Nephron progenitor cell (in vitro differentiated cells): Measurements from ENCODE around the gene SIL1.
A peak's percentile ranks its signal among the peaks of the same experiment; 100 is the strongest.
"Not testable (repeated sequence)": the region's sequence is repeated elsewhere in the genome, so short reads cannot be mapped to it uniquely, and the experiment has no call there.

ENCODE experiments used
- DNase-seq: peaks from one replicate; pipeline ENCODE4 v3.0.0; 2021
- H3K27ac Mint-ChIP-seq: 2 replicates; pipeline ENCODE4 v1.8.0; 2021; ENCODE audit warnings: mild to moderate bottlenecking, moderate library complexity, mixed read lengths
- H3K27me3 Mint-ChIP-seq: 2 replicates; pipeline ENCODE4 v1.8.0; 2021; ENCODE audit warnings: mild to moderate bottlenecking, low read depth, mixed read lengths; ENCODE audit not compliant: poor library complexity
- H3K36me3 Mint-ChIP-seq: 2 replicates; pipeline ENCODE4 v1.8.0; 2021; ENCODE audit warnings: low read depth, mixed read lengths
- H3K4me1 Mint-ChIP-seq: 2 replicates; pipeline ENCODE4 v1.8.0; 2021; ENCODE audit warnings: mixed read lengths
- H3K4me3 Mint-ChIP-seq: 2 replicates; pipeline ENCODE4 v1.8.0; 2021; ENCODE audit warnings: mild to moderate bottlenecking, moderate library complexity, mixed read lengths
- H3K9me3 Mint-ChIP-seq: 2 replicates; pipeline ENCODE4 v1.8.0; 2021; ENCODE audit warnings: mild to moderate bottlenecking, moderate library complexity, mixed read lengths
- TF ChIP-seq, protein P1 (sequence below): fragments of 200-600 bp; sonication (generic); IDR thresholded peaks from 2 replicates; pipeline ENCODE4 v1.5.0; 2021; ENCODE audit warnings: antibody characterized with exemption

Gene SIL1

DNA sequence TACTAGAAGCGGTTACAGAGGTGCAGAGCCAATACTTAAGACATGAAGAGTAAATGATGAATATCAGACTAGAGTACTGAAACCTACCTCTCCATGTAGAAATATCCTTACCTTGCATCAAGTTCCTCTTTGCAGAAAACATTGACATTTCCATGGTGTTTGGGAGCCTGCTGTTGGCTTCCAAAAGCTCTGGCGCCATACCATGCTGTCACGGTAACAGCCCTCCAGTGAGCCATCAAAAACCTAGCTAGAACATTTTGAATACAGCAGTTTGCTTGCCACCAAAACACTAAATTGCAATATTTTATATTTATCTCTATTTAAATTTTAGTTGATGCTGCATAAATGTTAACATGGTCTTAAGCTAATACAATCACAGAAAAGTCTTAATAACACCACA, 179.0 kb downstream of the SIL1 start:
- H3K27ac Mint-ChIP-seq, result no peak overlapping the region
- H3K9me3 Mint-ChIP-seq, result no peaks in the 10 kb centered on the region
- TF ChIP-seq, protein P1, sequence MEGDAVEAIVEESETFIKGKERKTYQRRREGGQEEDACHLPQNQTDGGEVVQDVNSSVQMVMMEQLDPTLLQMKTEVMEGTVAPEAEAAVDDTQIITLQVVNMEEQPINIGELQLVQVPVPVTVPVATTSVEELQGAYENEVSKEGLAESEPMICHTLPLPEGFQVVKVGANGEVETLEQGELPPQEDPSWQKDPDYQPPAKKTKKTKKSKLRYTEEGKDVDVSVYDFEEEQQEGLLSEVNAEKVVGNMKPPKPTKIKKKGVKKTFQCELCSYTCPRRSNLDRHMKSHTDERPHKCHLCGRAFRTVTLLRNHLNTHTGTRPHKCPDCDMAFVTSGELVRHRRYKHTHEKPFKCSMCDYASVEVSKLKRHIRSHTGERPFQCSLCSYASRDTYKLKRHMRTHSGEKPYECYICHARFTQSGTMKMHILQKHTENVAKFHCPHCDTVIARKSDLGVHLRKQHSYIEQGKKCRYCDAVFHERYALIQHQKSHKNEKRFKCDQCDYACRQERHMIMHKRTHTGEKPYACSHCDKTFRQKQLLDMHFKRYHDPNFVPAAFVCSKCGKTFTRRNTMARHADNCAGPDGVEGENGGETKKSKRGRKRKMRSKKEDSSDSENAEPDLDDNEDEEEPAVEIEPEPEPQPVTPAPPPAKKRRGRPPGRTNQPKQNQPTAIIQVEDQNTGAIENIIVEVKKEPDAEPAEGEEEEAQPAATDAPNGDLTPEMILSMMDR, result no peak
- H3K4me3 Mint-ChIP-seq, result no peak overlapping the region
- peaks cover 17% of the 10 kb centered on the region for H3K4me1 Mint-ChIP-seq
- DNase-seq, result no peak
- H3K27me3 Mint-ChIP-seq, result peaks cover 4% of the 10 kb centered on the region
- peaks cover 24% of the 10 kb centered on the region for H3K36me3 Mint-ChIP-seq

DNA sequence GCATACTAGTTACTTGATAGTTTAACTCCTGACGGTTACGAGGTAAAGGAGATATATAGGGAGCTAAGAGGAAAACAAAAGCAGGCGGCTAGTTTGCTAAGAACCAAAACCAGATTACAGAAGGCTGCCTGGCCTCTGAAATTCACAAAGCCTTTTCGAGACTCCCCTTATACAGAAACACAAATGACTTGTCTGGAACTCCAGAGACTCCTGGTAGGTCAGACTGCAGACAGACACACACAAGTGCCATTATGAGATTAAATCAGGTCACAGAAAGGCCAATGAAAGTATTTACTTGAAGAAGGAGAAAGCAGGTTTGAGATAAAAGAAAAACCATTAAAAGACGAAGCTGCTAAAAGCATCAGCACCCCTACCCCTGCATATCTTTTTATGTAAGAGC, 180.5 kb downstream of the SIL1 start:
- TF ChIP-seq, protein P1, result no peak
- Mint-ChIP-seq H3K4me3 (no peak overlapping the region), H3K9me3 (no peaks in the 10 kb centered on the region), H3K4me1 (peaks cover 24% of the 10 kb centered on the region), H3K36me3 (peaks cover 24% of the 10 kb centered on the region), H3K27me3 (no peaks in the 10 kb centered on the region), H3K27ac (no peak overlapping the region)
- no peak for DNase-seq

DNA sequence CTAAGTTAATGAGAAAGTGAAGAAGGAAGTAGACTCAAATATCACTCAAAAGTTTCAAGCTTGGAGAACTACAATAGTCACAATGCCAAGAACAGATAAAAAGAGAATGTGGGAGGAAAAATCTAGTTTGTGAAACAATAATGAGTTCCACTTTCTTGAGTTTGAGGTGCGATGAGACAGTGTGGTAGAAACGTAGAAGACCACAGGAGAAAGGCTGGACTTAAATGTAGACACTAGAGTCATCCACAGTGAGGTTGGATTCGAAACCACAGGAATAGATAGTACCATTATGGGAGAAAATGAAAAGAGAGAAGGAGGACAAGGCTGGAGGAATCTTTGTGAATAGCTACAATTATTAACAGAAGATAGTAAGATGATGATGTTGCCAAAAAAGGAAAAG, 182.0 kb downstream of the SIL1 start:
- peaks cover 29% of the 10 kb centered on the region for H3K36me3 Mint-ChIP-seq
- peaks cover 7% of the 10 kb centered on the region for H3K27me3 Mint-ChIP-seq
- no peaks in the 10 kb centered on the region for H3K9me3 Mint-ChIP-seq
- no peak for DNase-seq
- H3K4me3 Mint-ChIP-seq, result no peak overlapping the region
- H3K4me1 Mint-ChIP-seq, result peaks cover 36% of the 10 kb centered on the region
- TF ChIP-seq, protein P1, result no peak
- no peak overlapping the region for H3K27ac Mint-ChIP-seq

DNA sequence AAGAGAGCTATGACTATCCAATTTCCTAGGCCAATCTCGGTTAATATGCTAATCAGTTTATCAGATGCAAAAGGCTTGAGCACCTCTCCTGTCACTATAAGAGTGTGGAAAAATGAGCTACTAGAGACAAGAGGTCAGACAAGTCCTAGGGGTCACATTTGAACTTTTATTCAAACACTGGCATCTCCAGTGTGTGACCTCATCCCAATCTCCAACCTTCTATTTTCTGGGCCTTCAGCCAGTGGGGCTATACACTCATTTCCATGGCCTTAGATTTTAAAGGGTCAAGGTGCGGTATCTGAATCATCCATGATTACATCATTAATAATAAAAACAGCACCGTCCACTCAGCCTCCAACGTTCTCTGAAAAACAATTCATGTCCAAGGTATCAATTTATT, 183.4 kb downstream of the SIL1 start:
- Mint-ChIP-seq H3K4me1 (peaks cover 36% of the 10 kb centered on the region), H3K27ac (no peak overlapping the region), H3K9me3 (no peaks in the 10 kb centered on the region), H3K4me3 (no peak overlapping the region), H3K27me3 (peaks cover 7% of the 10 kb centered on the region), H3K36me3 (peaks cover 22% of the 10 kb centered on the region)
- no peak for DNase-seq
- TF ChIP-seq, protein P1, result no peak

DNA sequence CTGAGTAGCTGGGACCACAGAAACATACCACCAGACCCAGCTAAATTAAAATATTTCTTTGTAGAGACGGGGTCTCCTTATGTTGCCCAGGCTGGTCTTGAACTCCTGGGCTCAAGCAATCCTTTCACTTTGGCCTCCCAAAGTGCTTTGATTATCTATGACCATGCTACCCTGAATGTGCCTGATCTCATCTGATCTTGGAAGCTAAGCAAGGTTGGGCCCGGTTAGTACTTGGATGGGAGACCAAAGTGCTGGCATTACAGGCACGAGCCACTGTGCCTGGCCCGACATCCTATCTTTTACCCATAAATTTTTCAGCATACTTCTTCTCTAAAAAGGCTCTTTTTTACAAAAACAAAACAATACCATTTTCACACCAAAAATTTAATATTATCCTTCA, 186.0 kb downstream of the SIL1 start:
- peaks cover 30% of the 10 kb centered on the region for H3K4me1 Mint-ChIP-seq
- H3K4me3 Mint-ChIP-seq, result peak overlapping the region; percentile 78
- TF ChIP-seq, protein P1, result no peak
- H3K36me3 Mint-ChIP-seq, result peaks cover 15% of the 10 kb centered on the region
- peaks cover 7% of the 10 kb centered on the region for H3K27me3 Mint-ChIP-seq
- no peak for DNase-seq
- H3K27ac Mint-ChIP-seq, result no peak overlapping the region
- H3K9me3 Mint-ChIP-seq, result no peaks in the 10 kb centered on the region

DNA sequence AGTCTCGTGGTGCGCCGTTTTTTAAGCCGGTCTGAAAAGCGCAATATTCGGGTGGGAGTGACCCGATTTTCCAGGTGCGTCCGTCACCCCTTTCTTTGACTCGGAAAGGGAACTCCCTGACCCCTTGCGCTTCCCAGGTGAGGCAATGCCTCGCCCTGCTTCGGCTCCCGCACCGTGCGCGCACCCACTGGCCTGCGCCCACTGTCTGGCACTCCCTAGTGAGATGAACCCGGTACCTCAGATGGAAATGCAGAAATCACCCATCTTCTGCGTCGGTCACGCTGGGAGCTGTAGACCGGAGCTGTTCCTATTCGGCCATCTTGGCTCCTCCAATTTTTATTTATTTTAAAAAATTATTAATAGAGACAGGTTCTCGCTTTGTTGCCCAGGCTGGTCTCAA, 187.0 kb downstream of the SIL1 start:
- peak overlapping the region; percentile 68 for H3K27ac Mint-ChIP-seq
- peaks cover 27% of the 10 kb centered on the region for H3K4me1 Mint-ChIP-seq
- DNase-seq, H3K9me3 Mint-ChIP-seq, H3K27me3 Mint-ChIP-seq: not testable (repeated sequence)
- peaks cover 11% of the 10 kb centered on the region for H3K36me3 Mint-ChIP-seq
- H3K4me3 Mint-ChIP-seq, result peak overlapping the region; percentile 78
